ENCODE results near the gene RABGAP1L. TPM values are rescaled to one million over a fixed set of nuclear protein-coding genes. Genes with fewer than 3 reads are reported as not detected.
A peak's percentile ranks its signal among the peaks of the same experiment; 100 is the strongest.

Gene RABGAP1L
- 11.5 and 21.4 TPM in 2 replicates for total RNA-seq
- 7.4 and 9.2 TPM in 2 replicates for polyA plus RNA-seq

DNA sequence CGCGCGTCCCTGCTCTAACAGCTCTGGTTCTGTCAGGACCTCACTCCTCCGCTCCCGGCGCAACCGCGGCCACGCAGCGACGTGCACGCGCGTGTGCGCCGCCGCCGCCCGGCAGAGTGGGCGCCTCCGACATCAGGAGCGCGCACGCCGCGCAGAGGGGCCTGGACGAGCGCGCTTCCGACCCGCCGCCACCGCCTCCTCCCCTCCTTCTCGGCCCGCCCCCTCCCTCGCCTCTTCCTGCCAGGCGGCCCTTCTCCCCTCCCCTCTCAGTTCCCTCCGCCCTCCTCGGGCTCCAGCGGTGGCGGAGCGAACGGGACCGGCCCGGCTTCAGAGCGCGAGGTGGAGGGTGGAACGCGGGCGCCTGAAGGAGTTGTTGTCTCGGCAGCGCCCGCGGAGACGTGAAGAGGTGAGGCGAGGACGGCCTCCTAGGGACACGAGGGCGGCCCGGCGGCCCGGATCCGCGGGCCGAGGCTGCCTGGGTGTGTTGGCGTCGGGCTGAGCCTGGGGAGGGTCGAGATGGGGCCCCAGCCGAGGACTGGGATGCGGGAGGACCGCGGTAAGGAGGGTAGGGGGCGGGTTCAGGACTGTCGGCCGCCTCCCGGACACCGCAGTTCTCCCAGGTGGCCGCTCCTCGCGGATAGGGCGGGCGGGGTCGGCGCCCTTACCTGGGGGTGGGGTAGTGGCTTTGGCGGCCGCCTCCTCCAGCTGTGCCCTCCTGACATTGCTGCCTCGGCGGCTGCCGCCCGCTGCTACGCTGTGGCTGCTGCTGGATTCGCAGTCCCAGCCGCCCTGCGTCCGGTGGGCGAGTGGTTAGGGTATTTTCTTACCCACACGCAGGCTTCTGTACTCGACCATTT, at the start of gene RABGAP1L:
Gene RABGAP1L (plus strand): TSS at position 269 of the 857 bp plus-strand sequence.
- TF ChIP-seq, protein P1, sequence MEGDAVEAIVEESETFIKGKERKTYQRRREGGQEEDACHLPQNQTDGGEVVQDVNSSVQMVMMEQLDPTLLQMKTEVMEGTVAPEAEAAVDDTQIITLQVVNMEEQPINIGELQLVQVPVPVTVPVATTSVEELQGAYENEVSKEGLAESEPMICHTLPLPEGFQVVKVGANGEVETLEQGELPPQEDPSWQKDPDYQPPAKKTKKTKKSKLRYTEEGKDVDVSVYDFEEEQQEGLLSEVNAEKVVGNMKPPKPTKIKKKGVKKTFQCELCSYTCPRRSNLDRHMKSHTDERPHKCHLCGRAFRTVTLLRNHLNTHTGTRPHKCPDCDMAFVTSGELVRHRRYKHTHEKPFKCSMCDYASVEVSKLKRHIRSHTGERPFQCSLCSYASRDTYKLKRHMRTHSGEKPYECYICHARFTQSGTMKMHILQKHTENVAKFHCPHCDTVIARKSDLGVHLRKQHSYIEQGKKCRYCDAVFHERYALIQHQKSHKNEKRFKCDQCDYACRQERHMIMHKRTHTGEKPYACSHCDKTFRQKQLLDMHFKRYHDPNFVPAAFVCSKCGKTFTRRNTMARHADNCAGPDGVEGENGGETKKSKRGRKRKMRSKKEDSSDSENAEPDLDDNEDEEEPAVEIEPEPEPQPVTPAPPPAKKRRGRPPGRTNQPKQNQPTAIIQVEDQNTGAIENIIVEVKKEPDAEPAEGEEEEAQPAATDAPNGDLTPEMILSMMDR (IDR thresholded peaks at IDR 0.05; ENCODE audit: low read depth, low read length): no peak
- DNase-seq (ENCODE audit: low read depth in 1 of 2, low spot score in 1 of 2): peak; percentile 96 to 98
- Histone ChIP-seq H3K27ac (peak within 1 kb of the TSS; percentile 67), H3K4me3 (peak within 1 kb of the TSS; percentile 82), H3K27me3 (no peaks in the 10 kb centered on the region), H3K9me3 (ENCODE audit: low read depth) (no peaks in the 10 kb centered on the region), H3K36me3 (no peaks in the 10 kb centered on the region), H3K4me1 (ENCODE audit: low read depth) (peaks cover 6% of the 10 kb centered on the region)

DNA sequence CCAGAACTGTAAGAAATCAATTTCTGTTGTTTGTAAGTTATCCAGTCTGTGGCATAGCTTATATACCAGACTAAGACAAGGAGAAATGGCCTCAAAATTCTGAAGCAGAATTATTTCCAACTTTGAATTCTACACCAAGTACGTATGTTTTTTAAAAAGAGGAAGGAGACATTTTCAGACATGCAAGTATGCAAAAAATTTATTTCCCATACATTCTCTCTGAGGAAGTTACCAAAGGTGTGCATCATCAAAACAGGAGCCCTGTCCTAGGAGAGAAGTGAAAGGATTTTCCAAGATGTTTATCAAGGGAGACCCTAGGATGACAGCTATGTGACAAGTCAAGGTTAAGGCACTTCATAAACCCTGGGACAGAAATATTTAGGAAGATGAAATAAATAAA, 49.3 kb upstream of the RABGAP1L start:
- DNase-seq (ENCODE audit: low read depth in 1 of 2, low spot score in 1 of 2): no peak
- no peaks in the 10 kb centered on the region for H3K9me3 ChIP-seq (ENCODE audit: low read depth)
- peaks cover 58% of the 10 kb centered on the region for H3K27me3 ChIP-seq
- no peak overlapping the region for H3K27ac ChIP-seq
- H3K4me3 ChIP-seq: no peak overlapping the region
- H3K4me1 ChIP-seq (ENCODE audit: low read depth): peaks cover 12% of the 10 kb centered on the region
- TF ChIP-seq, protein P1 (IDR thresholded peaks at IDR 0.05; ENCODE audit: low read depth, low read length): no peak
- H3K36me3 ChIP-seq: no peaks in the 10 kb centered on the region

DNA sequence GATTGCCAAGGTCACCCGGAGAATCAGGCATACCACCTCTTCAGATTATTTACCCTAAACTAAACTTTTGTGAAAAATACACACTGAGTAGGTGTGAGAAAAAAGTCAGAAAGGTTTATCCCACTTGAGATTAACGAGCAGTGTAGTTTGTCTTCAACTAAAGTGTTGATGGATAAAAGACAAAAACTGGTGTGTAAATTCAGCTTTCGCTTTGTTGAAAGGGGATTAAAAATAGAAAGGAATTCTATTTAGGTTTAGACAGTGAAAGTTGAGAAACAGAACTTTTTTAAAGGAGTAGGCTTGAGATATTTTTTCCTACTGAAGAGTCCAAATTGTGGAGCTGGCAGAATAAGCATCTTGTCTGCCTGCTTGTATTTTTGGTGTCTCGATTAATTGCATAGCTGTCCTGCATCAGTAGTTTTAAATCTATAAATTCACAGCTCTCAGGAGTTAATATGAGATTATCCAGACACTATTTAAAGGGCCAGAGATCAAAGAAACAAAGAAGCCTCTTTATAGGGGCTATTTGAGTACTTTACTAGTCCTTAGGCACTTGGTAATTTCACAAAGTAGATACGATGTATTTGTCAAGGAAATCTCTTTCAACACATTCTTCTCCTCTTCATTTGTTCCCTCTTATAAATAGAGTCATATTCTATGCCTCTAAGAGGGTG, 46.7 kb upstream of the RABGAP1L start:
- Histone ChIP-seq H3K36me3 (no peaks in the 10 kb centered on the region), H3K27me3 (peaks cover 37% of the 10 kb centered on the region), H3K9me3 (ENCODE audit: low read depth) (no peaks in the 10 kb centered on the region), H3K4me1 (ENCODE audit: low read depth) (peaks cover 12% of the 10 kb centered on the region), H3K27ac (peak overlapping the region; percentile 15), H3K4me3 (no peak overlapping the region)
- TF ChIP-seq, protein P1 (IDR thresholded peaks at IDR 0.05; ENCODE audit: low read depth, low read length): no peak
- DNase-seq (ENCODE audit: low read depth in 1 of 2, low spot score in 1 of 2): peak in 1 of 2 donors; percentile 77

DNA sequence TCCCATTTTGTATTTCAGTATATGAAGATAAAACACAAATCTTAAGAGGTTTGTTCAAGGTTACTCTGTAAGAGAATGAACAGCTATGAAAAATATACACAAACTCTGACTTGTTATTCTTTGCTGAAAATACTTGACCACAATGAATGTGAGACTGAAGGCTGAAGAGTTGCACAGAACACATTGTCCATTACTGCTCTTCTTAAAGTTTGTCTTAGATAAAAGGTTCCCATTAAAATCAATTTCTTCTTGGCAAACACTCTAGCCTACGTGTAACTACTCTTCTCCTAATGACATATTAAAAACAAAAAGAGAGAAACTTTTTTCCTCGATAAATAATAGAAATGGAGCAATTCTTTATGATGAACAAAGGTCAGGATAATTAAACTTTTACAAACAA, 45.2 kb upstream of the RABGAP1L start:
- H3K27me3 ChIP-seq: peaks cover 22% of the 10 kb centered on the region
- no peaks in the 10 kb centered on the region for H3K9me3 ChIP-seq (ENCODE audit: low read depth)
- TF ChIP-seq, protein P1 (IDR thresholded peaks at IDR 0.05; ENCODE audit: low read depth, low read length): no peak
- peaks cover 20% of the 10 kb centered on the region for H3K4me1 ChIP-seq (ENCODE audit: low read depth)
- no peak overlapping the region for H3K27ac ChIP-seq
- H3K4me3 ChIP-seq: no peak overlapping the region
- no peak for DNase-seq (ENCODE audit: low read depth in 1 of 2, low spot score in 1 of 2)
- no peaks in the 10 kb centered on the region for H3K36me3 ChIP-seq

DNA sequence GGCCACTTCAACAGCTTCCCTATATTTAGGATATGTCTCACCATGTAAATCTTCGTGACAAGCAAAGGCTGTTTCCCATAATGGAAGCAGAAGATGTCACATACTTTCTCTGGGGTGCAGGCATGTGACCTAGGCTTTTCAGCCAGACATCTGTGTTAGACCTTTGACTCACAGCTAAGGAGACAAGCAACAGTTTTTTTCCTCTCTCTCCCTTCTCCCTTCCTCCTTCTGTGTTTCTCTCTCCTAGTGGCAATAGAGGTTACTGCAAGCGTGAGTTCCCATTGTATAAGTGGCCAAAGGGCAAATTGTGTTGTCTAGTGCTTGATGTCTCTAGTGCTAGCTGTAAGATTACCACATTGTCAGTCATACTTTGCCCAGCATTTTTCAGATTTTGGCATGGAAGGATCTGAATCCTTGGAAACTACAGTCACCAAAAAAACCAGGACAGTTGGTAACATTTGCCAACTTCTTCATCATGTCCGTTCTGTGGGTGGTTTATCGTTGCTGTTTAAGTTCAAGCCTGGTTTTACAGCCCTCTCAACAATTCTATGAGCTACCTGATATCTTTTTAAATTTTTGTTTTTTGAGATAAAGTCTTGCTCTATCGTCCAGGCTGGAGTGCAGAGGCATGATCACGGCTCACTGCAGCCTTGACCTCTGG, 44.4 kb upstream of the RABGAP1L start:
- no peak overlapping the region for H3K4me3 ChIP-seq
- H3K9me3 ChIP-seq (ENCODE audit: low read depth): no peaks in the 10 kb centered on the region
- no peaks in the 10 kb centered on the region for H3K36me3 ChIP-seq
- no peak overlapping the region for H3K27ac ChIP-seq
- peaks cover 22% of the 10 kb centered on the region for H3K4me1 ChIP-seq (ENCODE audit: low read depth)
- TF ChIP-seq, protein P1 (IDR thresholded peaks at IDR 0.05; ENCODE audit: low read depth, low read length): peak; percentile 77
- peaks cover 14% of the 10 kb centered on the region for H3K27me3 ChIP-seq
- DNase-seq (ENCODE audit: low read depth in 1 of 2, low spot score in 1 of 2): peak; percentile 59 to 68

All from cardiac muscle cell (in vitro differentiated cells and primary cell).